Activated CD8-positive, alpha-beta memory T cell treated with anti-CD3 and anti-CD28 coated beads for 48 hours (primary cell): ENCODE results near the gene DMRTA2.

Source experiments
- DNase-seq, 3 experiments: peaks; one replicate each; pipeline ENCODE4 v3.0.0-alpha.2; 2020; ENCODE audit warnings: low read depth in 2 of 3, low spot score in 2 of 3

DMRTA2 gene

GRCh38 chr1:50422946-50423669 is at the start of gene DMRTA2:
Gene DMRTA2 (minus strand): TSS chr1:50423443. CDS start chr1:50421536, 1,907 bp downstream.
- DNase-seq = peak in 1 of 3 experiments; percentile 7

- no peak for DNase-seq
These were observed 48.7 kb upstream of the DMRTA2 start for GRCh38 chr1:50471967-50472366.

DNA sequence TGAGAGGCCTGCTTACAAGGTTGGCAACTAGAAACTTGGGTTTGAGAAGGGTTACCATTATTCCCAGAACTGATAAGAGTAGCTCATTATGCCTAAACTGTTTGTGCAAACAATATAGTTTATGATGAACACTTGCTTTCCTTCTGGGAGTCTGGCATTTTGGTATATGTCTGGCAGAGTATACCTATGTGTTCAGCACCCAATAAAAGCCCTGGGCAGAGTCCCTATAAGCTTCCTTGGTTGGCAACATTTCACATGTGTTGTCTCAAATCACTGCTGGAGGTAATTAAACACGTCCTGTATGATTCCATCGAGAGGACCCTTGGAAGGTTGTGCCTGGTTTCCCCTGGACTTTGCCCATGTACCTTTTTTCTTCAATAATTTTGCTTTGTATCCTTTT is 39.7 kb upstream of the DMRTA2 start:
- DNase-seq = no peak

GRCh38 chr1:50458507-50458906 is 35.3 kb upstream of the DMRTA2 start:
- no peak for DNase-seq

DNA sequence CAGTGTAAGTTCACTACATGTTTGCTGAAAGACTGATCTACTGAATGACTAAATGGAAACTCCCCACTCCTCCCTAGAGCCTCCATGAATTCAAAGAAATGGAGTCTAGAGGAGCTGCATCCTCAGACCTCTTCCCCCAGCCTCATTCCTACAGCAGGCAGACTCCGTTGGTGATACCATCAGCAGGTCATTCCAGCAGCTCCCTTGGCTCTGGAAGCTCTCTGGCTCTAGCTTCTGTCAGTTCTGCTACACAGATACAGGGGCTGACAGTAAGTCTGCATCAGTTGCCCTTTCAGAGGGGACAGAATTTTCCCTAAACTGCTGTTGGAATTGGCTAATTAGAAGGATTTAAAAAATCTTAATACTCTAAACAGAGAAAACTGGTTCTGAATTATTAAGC is 31.7 kb upstream of the DMRTA2 start:
- no peak for DNase-seq

GRCh38 chr1:50453266-50453665 is 30.0 kb upstream of the DMRTA2 start:
- DNase-seq = no peak

DNA sequence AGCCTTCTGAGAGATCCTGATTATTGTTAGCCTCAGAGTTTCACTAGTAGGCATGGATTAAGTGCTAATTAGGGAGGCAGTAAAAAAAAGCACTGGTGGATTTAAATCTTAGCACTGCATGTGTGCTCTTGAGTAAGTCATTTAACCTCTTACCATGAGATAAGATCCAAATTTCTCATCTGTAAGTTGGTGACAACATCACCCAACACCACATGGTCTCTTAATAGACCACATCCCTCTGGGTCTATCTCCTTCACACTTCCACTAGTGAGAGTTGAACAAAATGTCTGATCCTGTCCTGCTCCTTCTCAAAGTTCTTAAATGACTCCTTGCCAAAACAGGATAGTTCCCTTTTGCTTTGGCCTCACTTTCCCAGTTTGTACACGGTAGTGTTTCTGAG is 29.5 kb upstream of the DMRTA2 start:
- DNase-seq = no peak

DNA sequence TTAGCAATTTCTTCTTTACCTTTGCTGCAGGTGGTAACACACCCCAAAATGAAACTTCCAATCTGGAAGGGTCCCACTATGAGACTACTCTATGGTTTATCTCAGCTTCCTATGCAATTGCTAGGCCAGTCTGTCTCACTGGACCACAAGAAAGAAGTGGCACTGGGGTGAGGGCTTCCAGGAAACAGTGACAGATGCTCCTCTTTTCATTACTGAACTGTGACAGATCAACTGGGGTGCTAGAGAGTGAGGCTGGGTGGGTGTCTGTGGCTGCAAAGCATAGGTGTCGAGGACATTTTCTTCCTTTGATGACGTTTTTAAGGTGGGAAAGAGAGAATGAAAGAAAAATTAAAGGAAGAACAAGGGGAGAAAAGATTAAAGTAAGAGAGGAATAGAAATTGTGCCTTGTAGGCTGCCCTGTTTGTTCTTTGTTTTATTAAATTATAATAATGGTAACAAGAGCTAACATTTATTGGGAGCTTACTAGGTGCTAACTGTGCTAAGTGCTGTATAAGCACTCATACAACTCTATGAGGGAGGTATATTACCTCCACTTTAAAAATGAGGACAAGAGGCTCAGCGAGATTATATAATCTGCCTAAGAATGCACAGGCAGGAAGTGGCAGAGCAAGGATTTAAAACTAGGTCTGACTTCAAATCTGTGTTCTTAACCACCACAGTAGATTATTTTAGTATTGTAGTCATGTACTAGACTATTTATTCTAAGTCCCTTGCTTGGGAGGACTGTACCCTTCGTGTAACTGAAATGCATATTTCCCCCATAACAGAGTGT is 27.8 kb upstream of the DMRTA2 start:
- no peak for DNase-seq

DNA sequence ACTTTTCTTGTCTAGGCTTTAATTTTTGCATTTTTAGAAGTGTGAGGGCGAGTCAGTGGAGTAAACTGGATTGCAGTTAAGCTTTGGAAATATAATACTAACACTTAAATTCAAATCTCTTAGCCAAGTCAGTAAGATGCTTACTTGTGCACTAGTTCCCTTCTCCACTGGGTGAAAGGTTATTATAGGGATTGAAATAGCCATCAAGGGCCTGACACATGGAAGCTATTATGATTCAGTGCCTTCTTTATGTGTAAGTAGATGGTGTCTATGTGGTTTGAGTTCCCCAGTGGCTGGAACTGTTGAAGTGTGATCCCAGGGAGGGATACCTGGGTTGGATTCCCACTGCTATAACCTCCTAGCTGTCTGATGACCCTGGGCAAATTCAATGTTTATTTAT is 24.7 kb upstream of the DMRTA2 start:
- DNase-seq = no peak

DNA sequence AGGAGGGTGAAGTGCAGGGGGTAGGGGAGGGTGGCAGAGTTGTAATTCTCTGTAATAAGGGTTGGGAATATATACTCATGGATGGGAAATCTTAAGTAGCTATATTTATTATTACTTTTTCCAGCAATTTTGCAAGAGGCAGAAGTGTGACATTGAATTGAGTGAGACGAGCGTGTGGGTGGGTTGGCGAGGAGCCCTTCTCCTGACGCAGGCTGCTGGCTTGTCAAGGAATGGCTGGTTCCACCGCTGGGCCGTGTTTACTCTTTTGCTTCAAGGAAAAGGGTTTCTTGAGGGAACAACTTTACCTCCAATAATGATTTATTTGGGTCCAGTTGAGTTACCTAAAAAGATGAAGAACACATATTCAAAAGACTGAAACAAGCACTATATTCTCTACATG is 17.9 kb upstream of the DMRTA2 start:
- DNase-seq = no peak

DNA sequence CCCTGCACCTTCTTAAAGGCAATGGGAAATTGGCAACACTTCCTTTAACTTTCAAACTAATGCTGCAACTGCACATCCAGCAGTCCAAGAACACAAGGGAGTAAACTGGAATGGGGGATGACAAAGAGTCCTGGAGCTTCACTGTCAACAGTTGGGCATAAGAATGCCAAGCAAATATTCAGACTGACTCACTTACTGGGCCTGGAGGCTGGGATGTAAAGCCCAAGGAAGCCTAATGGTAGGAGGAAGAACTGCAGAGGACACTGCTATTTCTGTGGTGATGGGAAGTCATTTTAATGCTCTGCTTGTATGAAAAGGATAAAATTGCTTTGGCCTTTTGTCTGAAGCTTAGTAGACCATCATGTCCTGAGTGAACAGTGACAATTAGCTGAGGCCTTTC is 15.7 kb upstream of the DMRTA2 start:
- DNase-seq = no peak

DNA sequence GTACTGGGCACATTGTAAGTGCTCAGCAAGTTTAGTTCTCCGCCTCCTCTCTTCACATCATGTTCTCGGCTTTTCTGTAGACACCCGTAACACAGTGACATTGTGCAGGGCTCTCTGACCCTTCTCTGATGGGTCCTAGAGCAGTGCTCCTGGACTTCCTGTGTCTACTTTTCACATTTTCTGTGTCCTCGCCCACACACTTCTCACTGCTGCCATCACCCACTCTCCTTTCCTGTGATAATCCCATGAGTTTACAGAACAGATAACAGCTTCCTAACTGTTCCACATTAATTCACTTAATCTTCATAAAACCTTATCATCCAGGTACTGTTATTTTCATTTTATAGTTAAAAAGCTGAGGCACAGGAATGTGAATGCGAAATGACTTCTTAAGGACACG is 13.2 kb upstream of the DMRTA2 start:
- DNase-seq = no peak

DNA sequence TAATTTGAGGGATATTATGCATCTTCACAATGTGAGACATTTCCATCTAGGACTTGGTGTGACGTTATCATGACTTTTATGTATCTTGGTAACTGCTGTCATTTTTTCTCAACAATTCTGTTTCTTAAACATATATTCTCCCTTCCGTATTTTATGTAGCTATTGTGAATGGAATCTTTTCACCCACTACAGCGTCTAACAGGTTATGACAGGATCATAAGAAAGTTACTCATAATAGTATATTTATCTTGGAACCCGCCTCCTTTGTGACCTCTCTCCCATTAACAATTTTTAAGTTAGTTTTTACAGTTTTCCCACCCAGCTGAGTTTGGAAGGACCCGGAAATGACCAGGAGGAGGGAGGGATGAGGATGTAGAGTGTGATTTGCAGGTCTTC is 6.8 kb upstream of the DMRTA2 start:
- DNase-seq = no peak

- no peak for DNase-seq
These were observed 4.9 kb upstream of the DMRTA2 start for GRCh38 chr1:50427818-50428779.

GRCh38 chr1:50427086-50427817 is 4.0 kb upstream of the DMRTA2 start:
- DNase-seq = no peak

DNA sequence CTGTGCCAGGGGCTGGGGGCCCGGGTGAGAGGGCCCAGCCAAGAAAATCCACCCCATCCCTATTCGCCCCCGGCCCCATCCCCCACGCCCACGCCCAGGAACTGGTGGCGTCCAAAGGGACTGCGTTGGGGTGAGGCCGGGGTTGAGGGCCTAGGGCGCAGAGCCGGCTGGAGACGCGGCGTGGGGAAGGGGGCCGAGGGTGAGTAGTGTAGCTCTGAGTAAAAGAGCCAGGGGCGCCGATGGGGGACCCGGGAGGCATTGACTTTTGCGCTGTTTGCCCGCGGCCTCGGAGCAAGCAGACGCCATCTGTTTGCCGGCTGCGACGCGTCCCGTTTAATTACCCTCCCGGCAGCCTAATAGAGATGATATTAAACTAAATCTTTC is 3.5 kb upstream of the DMRTA2 start:
- DNase-seq = no peak

DNA sequence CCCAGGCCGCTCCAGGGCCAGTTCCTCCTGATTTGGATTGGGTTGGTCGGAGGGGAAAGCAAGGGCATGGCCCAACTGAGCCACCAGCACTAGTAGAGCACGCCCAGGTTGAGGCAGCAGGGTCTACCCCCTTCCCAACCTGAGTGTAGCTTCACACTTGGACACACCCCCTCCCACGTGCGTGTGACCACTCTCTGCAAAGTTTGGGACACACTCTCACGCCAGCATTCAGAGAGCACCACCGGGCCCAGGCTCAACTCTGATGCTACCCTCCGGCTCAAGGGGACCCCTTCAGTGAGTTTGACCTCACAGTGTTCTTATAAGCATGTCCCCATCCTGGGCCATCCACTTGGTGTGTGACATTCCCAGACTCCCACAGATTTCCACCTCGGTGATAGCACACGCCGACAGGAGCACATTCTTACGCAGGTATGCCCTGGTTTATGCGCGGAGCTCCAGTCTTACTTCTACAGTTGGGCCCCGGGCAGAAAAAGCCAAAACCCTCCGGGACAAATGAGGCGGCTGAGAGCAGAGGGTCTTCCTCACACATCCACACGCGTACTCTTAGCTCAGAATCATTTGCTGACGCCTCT is 3.0 kb upstream of the DMRTA2 start:
- no peak for DNase-seq

DNA sequence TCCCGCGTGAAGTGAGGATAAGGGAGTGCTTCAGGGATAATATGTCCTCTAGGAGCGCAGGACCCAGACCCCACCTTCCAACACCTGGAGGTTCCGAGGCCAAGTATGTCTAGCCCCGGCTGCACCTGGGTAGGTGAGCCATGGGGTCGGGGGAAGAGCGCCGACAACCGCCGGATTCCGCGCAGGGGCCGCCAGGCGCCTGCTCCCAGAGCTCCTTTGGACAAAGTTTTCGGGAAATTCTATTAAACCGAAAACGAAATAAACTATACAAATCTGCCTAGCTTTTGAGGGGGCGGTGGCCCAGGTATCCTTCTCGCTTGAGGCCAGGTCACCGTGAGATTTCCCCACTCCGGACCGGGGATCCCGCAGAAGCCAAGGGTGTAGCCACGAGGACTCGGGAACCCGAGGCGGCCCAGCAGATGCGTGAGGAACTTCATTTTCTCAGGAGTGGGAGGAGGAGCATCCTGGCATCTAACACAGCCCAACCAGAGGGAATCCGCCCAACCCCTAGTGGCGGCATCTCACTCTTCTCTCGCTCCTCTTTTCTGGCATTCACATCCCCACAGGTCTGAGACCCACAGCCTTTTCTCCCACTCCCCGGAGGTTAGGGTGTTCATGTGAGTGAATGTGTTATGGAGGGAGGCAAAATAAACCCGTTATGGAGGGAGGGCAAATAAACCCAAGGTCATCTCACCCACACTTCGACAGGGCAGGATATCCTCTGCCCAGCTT is 2.3 kb upstream of the DMRTA2 start:
- no peak for DNase-seq

GRCh38 chr1:50424884-50425375 is 1.7 kb upstream of the DMRTA2 start:
- DNase-seq = no peak
